Muscle of back (tissue), 11 donors: ENCODE data around the gene EPHB2. TPM values are rescaled to one million over a fixed set of nuclear protein-coding genes. Genes with fewer than 3 reads are reported as not detected.

Source experiments
- DNase-seq, 3 donors: peaks; one replicate each; pipeline versions ENCODE4 v3.0.0 to v3.0.0-alpha.2; 2013
- polyA plus RNA-seq, 10 donors: library from polyadenylated mRNA; unstranded; fragments of 120-200 nt; gene quantifications; one replicate each; pipeline ENCODE4 v1.2.1, GENCODE V29; 2013; ENCODE audit not compliant: insufficient read length in 10 of 10

The EPHB2 gene
- polyA plus RNA-seq, 10 donors, result 15.9 to 26.2 (median 22.5) TPM

DNA sequence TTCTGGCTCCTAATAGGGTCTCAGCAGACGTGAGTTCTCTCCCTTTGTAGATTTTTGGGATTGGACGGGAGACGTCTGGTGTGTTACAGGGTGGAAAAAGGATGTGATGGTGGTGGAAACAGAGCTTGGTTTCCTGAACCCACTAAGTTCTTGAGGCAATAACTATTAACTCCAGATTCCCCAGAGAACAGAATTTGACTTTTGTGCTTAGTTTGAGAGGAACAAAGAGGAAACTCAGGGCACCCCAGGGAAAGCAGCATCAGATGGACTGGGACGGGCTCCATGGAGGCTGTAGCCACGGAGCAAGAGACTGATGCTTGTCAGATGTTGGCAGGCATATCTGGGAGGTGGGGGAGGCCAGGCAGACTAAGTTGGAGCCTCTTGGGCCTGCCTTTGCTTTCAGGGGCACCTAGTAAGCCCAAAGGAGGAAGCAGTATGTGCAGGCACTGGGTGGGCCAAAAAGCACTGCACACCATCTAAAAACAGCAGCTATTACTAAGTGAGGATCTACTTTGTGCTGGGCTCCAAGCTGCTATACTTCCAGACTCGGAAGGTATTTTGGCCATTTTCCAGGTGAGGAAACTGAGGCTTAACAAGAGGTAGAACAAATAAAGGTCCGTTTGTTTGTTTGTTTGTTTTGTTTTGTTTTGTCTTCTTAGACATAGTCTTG lies 66.9 kb downstream of the EPHB2 start:
- peak in 1 of 3 donors; percentile 63 for DNase-seq

DNA sequence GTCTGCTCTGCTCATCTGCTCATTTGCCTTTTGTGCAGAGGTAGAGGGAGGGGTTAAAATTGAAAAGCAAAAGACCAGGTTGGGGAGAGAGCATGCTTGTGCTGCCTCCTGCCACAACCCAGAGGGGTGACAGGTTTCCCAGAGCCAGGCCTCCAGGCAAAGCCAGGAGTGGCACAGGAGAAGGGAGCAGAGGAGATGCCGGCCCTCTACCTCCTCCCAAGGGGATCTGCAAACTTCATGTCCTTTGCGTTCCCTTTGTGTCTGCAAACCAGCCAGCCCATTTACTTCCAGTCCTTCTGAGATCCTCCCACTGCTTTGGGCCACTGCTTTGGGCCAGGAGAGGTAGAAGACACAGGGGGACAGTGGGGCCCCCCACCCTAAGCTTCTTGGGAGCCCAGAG lies 67.8 kb downstream of the EPHB2 start:
- no peak for DNase-seq

DNA sequence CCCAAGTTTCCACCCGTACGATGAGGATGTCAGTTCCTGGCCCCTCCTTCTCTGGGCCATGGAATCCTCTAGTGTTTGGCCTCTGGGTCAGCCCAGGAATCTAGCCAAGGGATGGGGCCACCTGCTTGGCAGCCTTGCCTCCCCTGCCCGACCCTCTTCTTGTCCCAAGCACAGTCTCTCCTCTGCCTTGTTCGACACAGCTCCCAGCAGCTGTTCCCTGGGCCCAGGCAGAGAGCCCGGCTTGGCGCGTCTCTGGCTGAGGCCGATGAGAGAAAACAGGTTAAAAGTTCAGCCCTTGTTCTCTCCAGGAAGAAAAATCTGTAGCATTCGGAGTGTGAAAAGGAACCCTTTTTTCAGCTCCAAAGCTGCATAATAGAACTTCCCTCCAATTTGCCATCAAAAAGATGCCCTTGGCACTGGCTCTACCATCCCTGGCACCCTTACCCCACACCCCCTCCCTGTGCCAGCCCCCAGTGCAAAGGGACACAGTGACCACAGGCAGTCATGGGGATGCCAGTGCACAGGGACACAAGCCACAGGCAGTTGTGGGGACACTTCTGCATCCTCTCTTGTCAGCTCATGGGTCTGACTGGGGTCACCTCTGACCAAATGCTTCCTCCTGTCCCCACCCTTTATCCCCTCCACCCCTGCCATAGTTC lies 68.4 kb downstream of the EPHB2 start:
- peak; percentile 77 to 96 (median 92) for DNase-seq

DNA sequence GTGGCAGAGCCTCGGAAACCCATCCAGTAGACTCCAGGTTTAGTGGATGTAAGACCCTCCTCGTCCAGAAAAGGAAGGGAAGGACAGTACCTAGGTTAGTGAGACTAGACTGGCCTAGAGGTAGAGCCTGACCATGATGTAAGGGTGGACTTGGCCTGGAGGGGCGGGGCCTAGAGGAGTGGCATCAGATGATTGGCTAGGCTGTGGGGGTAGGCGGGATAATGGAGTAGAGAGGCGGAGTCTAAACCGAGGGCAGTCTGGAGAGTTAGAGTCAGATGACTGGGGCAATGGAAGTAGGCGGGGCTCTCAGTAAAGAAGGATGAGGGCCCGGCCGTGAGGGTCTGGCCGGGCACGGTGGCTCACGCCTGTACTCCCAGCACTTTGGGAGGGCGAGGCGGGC lies 70.1 kb downstream of the EPHB2 start:
- DNase-seq, result no peak

DNA sequence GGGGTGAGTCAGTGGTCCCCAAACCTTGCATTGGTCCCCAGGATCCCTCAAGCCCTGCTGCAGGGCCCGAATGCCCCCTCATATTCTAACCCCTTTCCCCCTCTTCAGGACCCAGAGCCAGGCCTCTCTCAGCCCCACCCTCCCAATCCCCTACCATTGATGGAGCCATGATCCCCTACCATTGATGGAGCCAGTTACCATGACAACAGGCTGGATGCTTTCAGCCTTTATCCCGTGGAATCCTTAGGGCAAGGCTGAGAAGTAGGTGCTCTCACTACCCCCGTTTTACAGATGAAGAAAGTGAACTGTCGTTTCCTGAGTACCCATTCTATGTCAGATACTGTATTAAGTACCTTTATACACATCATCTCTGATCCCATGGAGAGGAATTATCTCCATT lies 70.8 kb downstream of the EPHB2 start:
- no peak for DNase-seq

- DNase-seq, result no peak
These were observed 71.8 kb downstream of the EPHB2 start for GRCh38 chr1:22782406-22782805.

DNA sequence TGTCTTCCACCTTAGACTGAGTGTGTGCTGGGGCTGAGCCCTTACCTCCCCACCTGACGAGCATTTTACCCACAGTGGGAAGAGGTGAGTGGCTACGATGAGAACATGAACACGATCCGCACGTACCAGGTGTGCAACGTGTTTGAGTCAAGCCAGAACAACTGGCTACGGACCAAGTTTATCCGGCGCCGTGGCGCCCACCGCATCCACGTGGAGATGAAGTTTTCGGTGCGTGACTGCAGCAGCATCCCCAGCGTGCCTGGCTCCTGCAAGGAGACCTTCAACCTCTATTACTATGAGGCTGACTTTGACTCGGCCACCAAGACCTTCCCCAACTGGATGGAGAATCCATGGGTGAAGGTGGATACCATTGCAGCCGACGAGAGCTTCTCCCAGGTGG lies 73.7 kb downstream of the EPHB2 start:
- no peak for DNase-seq

DNA sequence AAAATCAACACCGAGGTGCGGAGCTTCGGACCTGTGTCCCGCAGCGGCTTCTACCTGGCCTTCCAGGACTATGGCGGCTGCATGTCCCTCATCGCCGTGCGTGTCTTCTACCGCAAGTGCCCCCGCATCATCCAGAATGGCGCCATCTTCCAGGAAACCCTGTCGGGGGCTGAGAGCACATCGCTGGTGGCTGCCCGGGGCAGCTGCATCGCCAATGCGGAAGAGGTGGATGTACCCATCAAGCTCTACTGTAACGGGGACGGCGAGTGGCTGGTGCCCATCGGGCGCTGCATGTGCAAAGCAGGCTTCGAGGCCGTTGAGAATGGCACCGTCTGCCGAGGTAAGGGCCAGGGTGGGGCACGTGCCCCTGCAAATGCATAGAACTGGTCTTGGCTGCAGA lies 74.1 kb downstream of the EPHB2 start:
- DNase-seq, result no peak

GRCh38 chr1:22786101-22786500 lies 75.5 kb downstream of the EPHB2 start:
- DNase-seq, result no peak

GRCh38 chr1:22786719-22787489 lies 76.3 kb downstream of the EPHB2 start:
- no peak for DNase-seq

GRCh38 chr1:22787636-22788035 lies 77.0 kb downstream of the EPHB2 start:
- no peak for DNase-seq

DNA sequence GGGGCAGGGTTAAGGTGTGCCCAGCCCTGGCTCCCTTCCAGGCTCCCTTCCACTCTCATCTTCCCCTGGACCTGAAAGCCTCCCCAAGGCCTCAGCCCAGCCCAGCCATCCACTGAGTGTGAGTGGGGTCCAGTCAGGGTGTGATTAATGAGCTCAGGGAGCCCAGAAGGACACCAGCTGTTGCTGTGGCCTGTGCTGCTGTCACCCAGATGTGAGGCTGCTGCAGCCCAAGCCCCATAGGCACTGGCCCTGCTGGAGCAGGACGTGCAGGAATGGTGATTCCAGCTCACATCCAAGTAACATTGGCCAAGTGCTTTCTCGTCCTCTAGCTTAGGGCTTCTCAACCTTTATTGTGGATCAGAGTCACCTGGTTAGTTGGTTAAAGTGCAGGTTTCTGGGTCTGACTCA lies 77.6 kb downstream of the EPHB2 start:
- DNase-seq, result peak in 1 of 3 donors; percentile 80

DNA sequence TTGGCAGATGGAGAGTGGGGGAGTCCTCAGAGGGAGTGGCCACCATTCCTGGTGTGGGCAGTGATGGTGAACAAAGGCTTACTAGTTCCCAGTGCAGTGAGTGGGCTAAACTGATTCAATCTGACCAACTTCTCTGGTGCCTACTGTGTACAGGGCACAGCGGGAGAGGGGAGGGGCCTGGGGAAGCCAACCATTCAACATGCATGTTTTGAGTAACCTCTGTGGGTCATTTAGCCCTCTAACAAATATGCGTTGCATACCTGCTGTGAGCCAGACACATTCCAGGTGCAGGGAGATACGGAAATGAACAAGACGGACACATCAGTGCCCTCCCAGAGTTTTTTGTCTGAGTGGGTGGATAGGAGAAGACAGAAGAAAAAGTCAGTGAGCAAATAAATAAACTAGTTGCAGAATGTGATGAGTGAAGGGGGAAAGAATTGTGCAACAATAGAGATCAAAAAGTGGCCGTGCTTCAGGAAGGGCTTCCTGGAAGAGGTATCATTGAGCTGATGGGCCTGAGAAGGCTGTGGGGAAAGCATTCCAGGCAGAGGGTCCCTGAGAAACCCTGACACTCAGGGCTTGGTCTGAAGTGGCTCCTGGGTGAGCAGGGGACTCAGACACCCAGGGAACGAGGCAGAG lies 78.8 kb downstream of the EPHB2 start:
- DNase-seq, result no peak

DNA sequence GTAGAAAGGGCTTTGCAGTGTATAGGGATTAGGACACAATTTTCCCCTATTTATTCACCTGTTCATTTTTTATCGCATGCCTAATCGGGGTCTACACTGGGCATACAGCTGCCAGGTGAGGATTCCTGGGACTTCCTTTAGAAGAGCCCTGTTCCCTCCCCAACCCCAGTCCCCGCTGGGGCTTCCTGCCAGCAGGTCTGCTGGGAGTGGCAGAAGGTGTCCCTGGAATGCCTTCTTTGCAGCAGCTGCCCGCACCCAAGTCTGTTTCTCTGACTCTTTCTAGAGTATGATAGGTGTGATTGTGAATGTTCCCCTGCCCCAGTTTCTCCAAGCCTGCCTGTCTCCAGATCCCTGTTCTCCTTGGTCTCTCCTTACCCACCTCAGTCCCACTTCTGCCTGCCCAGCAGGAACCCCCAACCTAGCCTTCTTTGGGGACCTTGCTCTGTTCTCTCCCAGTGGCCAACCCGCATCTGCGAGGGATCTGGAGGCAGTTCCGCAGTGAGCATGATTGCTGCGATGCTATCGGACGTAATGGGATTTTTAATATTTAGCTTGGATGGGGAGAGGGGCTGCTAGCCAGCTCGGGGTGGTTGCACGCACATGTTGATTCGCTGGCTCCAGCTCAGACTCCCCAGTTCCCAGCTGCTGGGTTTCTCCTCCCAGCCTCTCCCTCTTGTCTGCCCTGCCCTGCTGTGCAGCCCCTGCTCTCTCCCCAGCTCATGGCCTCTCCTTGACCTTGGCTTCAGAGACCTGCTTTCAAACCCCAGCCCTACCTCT lies 79.8 kb downstream of the EPHB2 start:
- peak in 2 of 3 donors; percentile 71 to 87 for DNase-seq

DNA sequence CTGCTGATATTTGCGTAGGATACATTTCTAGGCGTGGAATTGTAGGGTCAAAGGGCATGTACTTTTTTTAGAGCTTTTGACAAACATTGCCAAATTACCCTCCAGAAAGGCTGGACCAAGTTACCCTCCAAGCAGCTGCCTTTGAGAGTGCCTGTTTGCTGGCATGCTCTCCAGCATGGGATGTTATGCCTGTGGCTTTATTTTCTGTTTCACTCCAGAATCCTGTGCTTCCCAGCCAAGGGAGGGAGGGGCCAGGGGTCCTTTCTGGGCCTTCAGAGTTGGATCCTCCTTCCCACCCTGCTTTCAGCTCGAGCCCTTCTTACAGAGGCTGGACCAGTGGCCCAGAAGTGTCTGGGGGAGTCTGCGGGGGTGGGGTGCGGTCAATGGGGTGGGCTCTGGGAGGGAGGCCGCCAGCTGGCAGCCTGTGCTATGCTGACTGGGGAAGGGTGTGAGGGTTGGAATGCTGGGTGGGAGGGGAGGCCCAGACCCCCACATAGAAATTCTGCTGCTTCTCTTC lies 81.2 kb downstream of the EPHB2 start:
- DNase-seq, result peak in 2 of 3 donors; percentile 73 to 89

GRCh38 chr1:22792396-22793160 lies 81.9 kb downstream of the EPHB2 start:
- peak in 2 of 3 donors; percentile 47 to 75 for DNase-seq

DNA sequence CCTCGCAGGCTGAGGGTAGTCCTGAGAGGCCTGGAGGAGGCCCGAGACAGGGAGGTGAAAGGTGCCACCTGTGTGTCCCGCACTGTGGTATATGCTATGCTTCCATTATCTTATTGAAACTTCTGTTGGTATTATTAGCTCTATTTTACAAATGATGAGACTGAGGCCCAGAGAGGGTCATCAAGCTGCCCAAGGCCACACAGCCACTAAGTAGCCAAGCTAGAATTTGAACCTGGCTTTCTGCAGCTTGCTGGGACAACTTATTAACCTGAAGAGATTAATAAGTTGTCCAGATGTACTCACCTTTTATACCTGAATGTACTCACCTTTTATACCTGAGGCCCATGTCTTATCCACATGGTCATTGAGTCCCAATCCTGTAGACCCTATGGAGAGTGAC lies 83.0 kb downstream of the EPHB2 start:
- no peak for DNase-seq

DNA sequence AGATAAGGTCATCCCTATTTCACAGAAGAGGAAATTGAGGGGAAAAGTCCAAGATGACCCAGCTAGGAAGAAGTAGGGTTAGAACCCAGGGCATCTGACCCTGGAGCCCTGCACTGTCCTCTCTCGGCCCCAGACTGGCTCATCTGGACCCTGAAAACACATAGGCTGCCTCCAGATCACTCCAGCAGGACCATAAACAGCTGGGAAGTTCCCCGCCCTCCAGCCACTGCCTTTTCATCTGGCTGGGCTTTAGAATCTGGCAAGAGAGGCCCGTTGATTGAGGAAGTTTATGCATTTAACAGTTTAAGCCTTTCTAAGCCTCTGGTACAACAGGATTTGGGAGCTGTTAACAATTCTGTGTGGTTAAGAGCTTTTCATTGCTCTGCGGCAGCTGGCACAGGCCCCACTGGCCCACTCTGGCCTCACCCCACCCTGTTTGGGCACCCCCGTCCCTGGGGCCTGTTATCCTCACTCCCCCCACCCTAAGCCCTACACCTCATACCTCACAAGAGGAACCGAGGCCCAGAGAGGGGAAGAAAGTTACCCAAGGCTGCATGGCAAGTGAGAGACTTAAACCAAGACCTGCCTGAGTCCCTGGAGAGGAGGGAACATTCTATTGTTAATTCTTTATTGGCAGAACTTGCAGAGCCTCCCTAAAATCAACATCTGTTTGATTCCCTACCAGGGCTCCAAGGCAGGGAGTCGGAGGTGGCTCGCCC lies 84.2 kb downstream of the EPHB2 start:
- DNase-seq, result peak; percentile 74 to 92 (median 83)

- DNase-seq, result peak in 1 of 3 donors; percentile 59
These were observed 84.7 kb downstream of the EPHB2 start for GRCh38 chr1:22795366-22795714.

GRCh38 chr1:22796642-22797041 lies 86.0 kb downstream of the EPHB2 start:
- DNase-seq, result peak in 1 of 3 donors; percentile 37
